WTC11 (cell line): ENCODE results near the gene FOXP1. TPM values are rescaled to one million over a fixed set of nuclear protein-coding genes. Genes with fewer than 3 reads are reported as not detected.

Experiments used
- ATAC-seq: fragments of 200-7000 bp; cut with Tn5 transposase; 2 replicates; pipeline ENCODE4 v1.10.0; 2021; ENCODE audit warnings: mild to moderate bottlenecking, moderate library complexity
- CTCF ChIA-PET: fragments of 300-600 bp; sonication (Branson Sonifier 250); formaldehyde crosslinking; loops from one replicate; lab custom pipeline; 2021; ENCODE audit warnings: antibody characterized with exemption; lab: Charles Lee
- POLR2A ChIA-PET: fragments of 350-600 bp; sonication (Branson Sonifier 250); formaldehyde crosslinking; loops from one replicate; lab custom pipeline; 2021; ENCODE audit warnings: antibody characterized with exemption; lab: Charles Lee
- DNase-seq: peaks from one replicate; pipeline ENCODE4 v3.0.0; 2021; ENCODE audit warnings: low spot score
- H3K27ac Mint-ChIP-seq: 2 replicates; pipeline ENCODE4 v1.8.0; 2021; ENCODE audit warnings: mixed read lengths
- H3K27me3 Mint-ChIP-seq: 2 replicates; pipeline ENCODE4 v1.8.0; 2021; ENCODE audit warnings: low read depth, mild to moderate bottlenecking, moderate library complexity, mixed read lengths
- H3K36me3 Mint-ChIP-seq: 2 replicates; pipeline ENCODE4 v1.8.0; 2021; ENCODE audit warnings: mixed read lengths
- H3K4me1 Mint-ChIP-seq: 2 replicates; pipeline ENCODE4 v1.8.0; 2022; ENCODE audit warnings: mixed read lengths
- H3K4me3 Mint-ChIP-seq: 2 replicates; pipeline ENCODE4 v1.8.0; 2021; ENCODE audit warnings: mild to moderate bottlenecking, moderate library complexity, mixed read lengths
- H3K9me3 Mint-ChIP-seq: 2 replicates; pipeline ENCODE4 v1.8.0; 2021; ENCODE audit warnings: mixed read lengths
- AR ChIP-seq: fragments of 250-450 bp; sonication (Bioruptor Pico); IDR thresholded peaks from 2 replicates; pipeline ENCODE4 v1.9.0; 2021; ENCODE audit warnings: mild to moderate bottlenecking
- CBFB ChIP-seq: sonication (generic); formaldehyde crosslinking; IDR thresholded peaks from 2 replicates; pipeline ENCODE4 v1.8.1; 2022; ENCODE audit warnings: mild to moderate bottlenecking, low read depth, missing genetic modification reagents
- EMX1 ChIP-seq: fragments of 250-450 bp; sonication (Bioruptor Pico); IDR thresholded peaks from 2 replicates; pipeline ENCODE4 v1.8.0; 2021; ENCODE audit warnings: mild to moderate bottlenecking
- ETV6 ChIP-seq: sonication (generic); formaldehyde crosslinking; IDR thresholded peaks from 2 replicates; pipeline ENCODE4 v1.8.1; 2022; ENCODE audit warnings: mild to moderate bottlenecking, missing genetic modification reagents
- GABPB1 ChIP-seq: sonication (generic); formaldehyde crosslinking; IDR thresholded peaks from 2 replicates; pipeline ENCODE4 v1.8.1; 2023; ENCODE audit warnings: mild to moderate bottlenecking, missing genetic modification reagents
- GTF2I ChIP-seq: fragments of 250-450 bp; sonication (Bioruptor Pico); conservative IDR thresholded peaks from 2 replicates; pipeline ENCODE4 v1.4.0; 2021; ENCODE audit warnings: mild to moderate bottlenecking
- IRF1 ChIP-seq: sonication (generic); formaldehyde crosslinking; IDR thresholded peaks from 2 replicates; pipeline ENCODE4 v1.8.0; 2023; ENCODE audit warnings: missing genetic modification reagents
- KAT7 ChIP-seq: sonication (generic); formaldehyde crosslinking; IDR thresholded peaks from 2 replicates; pipeline ENCODE4 v1.8.1; 2023; ENCODE audit warnings: missing genetic modification reagents, mild to moderate bottlenecking, borderline replicate concordance
- NFATC4 ChIP-seq: fragments of 250-450 bp; sonication (Bioruptor Pico); IDR thresholded peaks from 2 replicates; pipeline ENCODE4 v1.9.0; 2021; ENCODE audit warnings: mild to moderate bottlenecking
- OVOL2 ChIP-seq: fragments of 250-450 bp; sonication (Bioruptor Pico); IDR thresholded peaks from 2 replicates; pipeline ENCODE4 v1.9.0; 2021; ENCODE audit warnings: mild to moderate bottlenecking, borderline replicate concordance
- SMAD4 ChIP-seq: sonication (generic); formaldehyde crosslinking; IDR thresholded peaks from 2 replicates; pipeline ENCODE4 v1.8.0; 2022; ENCODE audit warnings: mild to moderate bottlenecking, missing genetic modification reagents
- SOX15 ChIP-seq: fragments of 250-450 bp; sonication (Bioruptor Pico); IDR thresholded peaks from 2 replicates; pipeline ENCODE4 v1.9.0; 2021; ENCODE audit warnings: mild to moderate bottlenecking
- SP1 ChIP-seq: sonication (generic); formaldehyde crosslinking; conservative IDR thresholded peaks from 2 replicates; pipeline ENCODE4 v1.8.1; 2022; ENCODE audit warnings: missing genetic modification reagents
- TP53 ChIP-seq: sonication (generic); formaldehyde crosslinking; IDR thresholded peaks from 2 replicates; pipeline ENCODE4 v1.8.1; 2023; ENCODE audit warnings: mild to moderate bottlenecking, missing genetic modification reagents
- USF1 ChIP-seq: sonication (generic); formaldehyde crosslinking; IDR thresholded peaks from 2 replicates; pipeline ENCODE4 v1.8.0; 2022; ENCODE audit warnings: mild to moderate bottlenecking, missing genetic modification reagents
- ZNF121 ChIP-seq: sonication (generic); formaldehyde crosslinking; IDR thresholded peaks from 2 replicates; pipeline ENCODE4 v1.8.0; 2023; ENCODE audit warnings: missing genetic modification reagents
- ZNF281 ChIP-seq: sonication (generic); formaldehyde crosslinking; IDR thresholded peaks from 2 replicates; pipeline ENCODE4 v1.8.0; 2023; ENCODE audit warnings: mild to moderate bottlenecking, missing genetic modification reagents
- ZNF317 ChIP-seq: sonication (generic); formaldehyde crosslinking; IDR thresholded peaks from 2 replicates; pipeline ENCODE4 v1.8.1; 2023; ENCODE audit warnings: low read depth, mild to moderate bottlenecking, moderate library complexity, missing genetic modification reagents, borderline replicate concordance
- ZNF396 ChIP-seq: fragments of 250-450 bp; sonication (Bioruptor Pico); IDR thresholded peaks from 2 replicates; pipeline ENCODE4 v1.8.0; 2021; ENCODE audit warnings: mild to moderate bottlenecking, moderate library complexity, borderline replicate concordance
- ZNF416 ChIP-seq: fragments of 250-450 bp; sonication (Bioruptor Pico); IDR thresholded peaks from 2 replicates; pipeline ENCODE4 v1.9.0; 2021; ENCODE audit warnings: mild to moderate bottlenecking, inconsistent platforms
- total RNA-seq: library from RNA; stranded (reverse); gene quantifications from 3 replicates; pipeline ENCODE4 v1.2.3, GENCODE V29; 2021
- TF ChIP-seq, protein P1 (sequence below): sonication (generic); formaldehyde crosslinking; IDR thresholded peaks from 2 replicates; pipeline ENCODE4 v1.8.1; 2023; ENCODE audit warnings: mild to moderate bottlenecking, missing genetic modification reagents
- TF ChIP-seq, protein P2 (sequence below): fragments of 250-450 bp; sonication (Bioruptor Pico); IDR thresholded peaks from 2 replicates; pipeline ENCODE4 v1.8.0; 2021; ENCODE audit warnings: mild to moderate bottlenecking
- TF ChIP-seq, protein P3 (sequence below): sonication (generic); formaldehyde crosslinking; IDR thresholded peaks from 2 replicates; pipeline ENCODE4 v1.8.0; 2022; ENCODE audit warnings: mild to moderate bottlenecking, missing genetic modification reagents

The FOXP1 gene
- total RNA-seq, 1 experiment from 2014 or later: 25.8 TPM

GRCh38 chr3:71491154-71491752 lies 92.3 kb downstream of the FOXP1 start:
- H3K4me1 Mint-ChIP-seq: peaks cover 37% of the 10 kb centered on the region
- H3K27me3 Mint-ChIP-seq: no peaks in the 10 kb centered on the region
- H3K4me3 Mint-ChIP-seq: no peak overlapping the region
- no peak overlapping the region for H3K27ac Mint-ChIP-seq
- no peak for ATAC-seq
- DNase-seq: no peak
- H3K36me3 Mint-ChIP-seq: peaks cover 30% of the 10 kb centered on the region
- TF ChIP-seq ZNF317 (CRISPR knock-in tag) (peak; percentile 99), ETV6 (CRISPR knock-in tag) (no peak)
- ChIA-PET CTCF (no interaction called here), POLR2A (no interaction called here)
- H3K9me3 Mint-ChIP-seq: peaks cover 19% of the 10 kb centered on the region

GRCh38 chr3:71490692-71491091 lies 92.8 kb downstream of the FOXP1 start:
- Mint-ChIP-seq H3K4me1 (peaks cover 31% of the 10 kb centered on the region), H3K36me3 (peaks cover 30% of the 10 kb centered on the region), H3K27me3 (no peaks in the 10 kb centered on the region), H3K27ac (no peak overlapping the region), H3K9me3 (peaks cover 19% of the 10 kb centered on the region), H3K4me3 (no peak overlapping the region)
- POLR2A ChIA-PET: no interaction called here
- DNase-seq (no peak), ATAC-seq (no peak)
- CTCF ChIA-PET: no interaction called here
- no peak for TF ChIP-seq ETV6 (CRISPR knock-in tag)
- no peak for TF ChIP-seq KAT7 (CRISPR knock-in tag)
- TF ChIP-seq, protein P1, sequence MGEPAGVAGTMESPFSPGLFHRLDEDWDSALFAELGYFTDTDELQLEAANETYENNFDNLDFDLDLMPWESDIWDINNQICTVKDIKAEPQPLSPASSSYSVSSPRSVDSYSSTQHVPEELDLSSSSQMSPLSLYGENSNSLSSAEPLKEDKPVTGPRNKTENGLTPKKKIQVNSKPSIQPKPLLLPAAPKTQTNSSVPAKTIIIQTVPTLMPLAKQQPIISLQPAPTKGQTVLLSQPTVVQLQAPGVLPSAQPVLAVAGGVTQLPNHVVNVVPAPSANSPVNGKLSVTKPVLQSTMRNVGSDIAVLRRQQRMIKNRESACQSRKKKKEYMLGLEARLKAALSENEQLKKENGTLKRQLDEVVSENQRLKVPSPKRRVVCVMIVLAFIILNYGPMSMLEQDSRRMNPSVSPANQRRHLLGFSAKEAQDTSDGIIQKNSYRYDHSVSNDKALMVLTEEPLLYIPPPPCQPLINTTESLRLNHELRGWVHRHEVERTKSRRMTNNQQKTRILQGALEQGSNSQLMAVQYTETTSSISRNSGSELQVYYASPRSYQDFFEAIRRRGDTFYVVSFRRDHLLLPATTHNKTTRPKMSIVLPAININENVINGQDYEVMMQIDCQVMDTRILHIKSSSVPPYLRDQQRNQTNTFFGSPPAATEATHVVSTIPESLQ: no peak
- no peak for TF ChIP-seq USF1 (CRISPR knock-in tag)
- TF ChIP-seq ZNF396: no peak
- TF ChIP-seq, protein P2, sequence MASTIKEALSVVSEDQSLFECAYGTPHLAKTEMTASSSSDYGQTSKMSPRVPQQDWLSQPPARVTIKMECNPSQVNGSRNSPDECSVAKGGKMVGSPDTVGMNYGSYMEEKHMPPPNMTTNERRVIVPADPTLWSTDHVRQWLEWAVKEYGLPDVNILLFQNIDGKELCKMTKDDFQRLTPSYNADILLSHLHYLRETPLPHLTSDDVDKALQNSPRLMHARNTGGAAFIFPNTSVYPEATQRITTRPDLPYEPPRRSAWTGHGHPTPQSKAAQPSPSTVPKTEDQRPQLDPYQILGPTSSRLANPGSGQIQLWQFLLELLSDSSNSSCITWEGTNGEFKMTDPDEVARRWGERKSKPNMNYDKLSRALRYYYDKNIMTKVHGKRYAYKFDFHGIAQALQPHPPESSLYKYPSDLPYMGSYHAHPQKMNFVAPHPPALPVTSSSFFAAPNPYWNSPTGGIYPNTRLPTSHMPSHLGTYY (CRISPR knock-in tag): no peak
- TF ChIP-seq ZNF281 (CRISPR knock-in tag): no peak
- no peak for TF ChIP-seq SOX15 (CRISPR knock-in tag)
- no peak for TF ChIP-seq ZNF121
- TF ChIP-seq NFATC4 (CRISPR knock-in tag): no peak
- TF ChIP-seq ZNF416 (CRISPR knock-in tag): no peak
- TF ChIP-seq, protein P3, sequence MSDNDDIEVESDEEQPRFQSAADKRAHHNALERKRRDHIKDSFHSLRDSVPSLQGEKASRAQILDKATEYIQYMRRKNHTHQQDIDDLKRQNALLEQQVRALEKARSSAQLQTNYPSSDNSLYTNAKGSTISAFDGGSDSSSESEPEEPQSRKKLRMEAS (CRISPR knock-in tag): no peak
- TF ChIP-seq SMAD4 (CRISPR knock-in tag): no peak

DNA sequence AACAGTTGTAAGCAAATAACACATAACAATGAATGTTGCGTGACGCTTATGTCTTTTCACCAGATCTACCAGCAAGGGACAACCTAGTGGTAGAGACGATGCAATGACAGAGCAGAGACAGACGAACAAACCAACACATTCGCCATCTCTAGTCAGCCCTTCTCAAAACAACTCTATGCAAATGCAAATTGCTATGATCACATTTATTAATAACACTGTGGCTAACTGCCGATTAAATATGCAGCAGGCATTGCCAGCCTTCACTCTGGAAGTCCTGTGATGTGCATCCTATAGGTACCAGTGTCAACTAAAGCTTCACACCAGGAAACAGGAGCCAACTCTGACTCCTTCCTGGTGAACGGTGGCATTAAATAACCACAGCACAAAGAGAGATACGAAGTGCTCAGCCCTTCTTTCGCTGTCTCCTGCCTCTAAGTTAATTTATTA lies 94.2 kb downstream of the FOXP1 start:
- no peak for TF ChIP-seq CBFB
- TF ChIP-seq IRF1 (CRISPR knock-in tag): no peak
- no peak for TF ChIP-seq OVOL2 (CRISPR knock-in tag)
- TF ChIP-seq GABPB1 (CRISPR knock-in tag): no peak
- TF ChIP-seq EMX1: no peak
- TF ChIP-seq SP1 (CRISPR knock-in tag): no peak
- no peak for TF ChIP-seq AR (CRISPR knock-in tag)
- TF ChIP-seq GTF2I (CRISPR knock-in tag): no peak
- no peak for TF ChIP-seq TP53 (CRISPR knock-in tag)
- DNase-seq (no peak), ATAC-seq (peak; percentile 46)
- Mint-ChIP-seq H3K4me1 (peaks cover 23% of the 10 kb centered on the region), H3K27me3 (no peaks in the 10 kb centered on the region), H3K9me3 (peaks cover 19% of the 10 kb centered on the region), H3K36me3 (peaks cover 30% of the 10 kb centered on the region), H3K27ac (peak overlapping the region; percentile 39), H3K4me3 (no peak overlapping the region)
- POLR2A ChIA-PET: no interaction called here
- CTCF ChIA-PET: no interaction called here
